CD8-positive, alpha-beta memory T cell (primary cell): ENCODE results near the gene RAB11B. TPM values are rescaled to one million over a fixed set of nuclear protein-coding genes. Genes with fewer than 3 reads are reported as not detected.
"Not testable (repeated sequence)": the region's sequence is repeated elsewhere in the genome, so short reads cannot be mapped to it uniquely, and the experiment has no call there.

Experiments used
- CTCF ChIA-PET: fragments of 350-600 bp; sonication (Branson Sonifier 250); formaldehyde crosslinking; loops from one replicate; lab custom pipeline; 2021; ENCODE audit warnings: antibody characterized with exemption; lab: Charles Lee
- POLR2A ChIA-PET: fragments of 350-600 bp; sonication (Branson Sonifier 250); formaldehyde crosslinking; loops from one replicate; lab custom pipeline; 2021; ENCODE audit warnings: antibody characterized with exemption; lab: Charles Lee
- DNase-seq, 5 donors: peaks; one replicate each; pipeline versions ENCODE4 v3.0.0 to v3.0.0-alpha.2; 2020 to 2022; ENCODE audit warnings: mixed read lengths in 1 of 5
- H3K27ac ChIP-seq: one replicate; pipeline ENCODE4 v1.7.0; 2013; ENCODE audit warnings: low read depth, mild to moderate bottlenecking, low read length, moderate library complexity
- H3K27me3 ChIP-seq: 2 replicates; pipeline ENCODE4 v1.7.0; 2013; ENCODE audit warnings: low read length, mild to moderate bottlenecking; ENCODE audit not compliant: insufficient read depth, poor library complexity, severe bottlenecking
- H3K36me3 ChIP-seq: 2 replicates; pipeline ENCODE4 v1.7.0; 2013; ENCODE audit warnings: mild to moderate bottlenecking, low read length, moderate library complexity; ENCODE audit not compliant: insufficient read depth
- H3K4me1 ChIP-seq: 2 replicates; pipeline ENCODE4 v1.7.0; 2013; ENCODE audit warnings: mild to moderate bottlenecking, low read length, moderate library complexity; ENCODE audit not compliant: insufficient read depth
- H3K4me3 ChIP-seq: 2 replicates; pipeline ENCODE4 v1.7.0; 2013; ENCODE audit warnings: mild to moderate bottlenecking, low read length
- H3K9me3 ChIP-seq: 2 replicates; pipeline ENCODE4 v1.7.0; 2013; ENCODE audit warnings: mild to moderate bottlenecking, low read length
- H3K27ac Mint-ChIP-seq, 8 donors: one replicate each; pipeline ENCODE4 v1.8.0; 2020 to 2021; ENCODE audit warnings: mixed read lengths in 8 of 8, mild to moderate bottlenecking in 6 of 8, inconsistent platforms in 3 of 8, moderate library complexity in 3 of 8
- H3K27me3 Mint-ChIP-seq, 2 donors: one replicate each; pipeline ENCODE4 v1.8.0; 2020 to 2021; ENCODE audit warnings: mixed read lengths in 2 of 2, mild to moderate bottlenecking in 1 of 2, moderate library complexity in 1 of 2
- H3K36me3 Mint-ChIP-seq, 3 donors: one replicate each; pipeline ENCODE4 v1.8.0; 2020 to 2021; ENCODE audit warnings: mixed read lengths in 3 of 3, inconsistent platforms in 1 of 3, mild to moderate bottlenecking in 1 of 3
- H3K4me1 Mint-ChIP-seq, 3 donors: one replicate each; pipeline ENCODE4 v1.8.0; 2020 to 2021; ENCODE audit warnings: mixed read lengths in 3 of 3, inconsistent platforms in 1 of 3, mild to moderate bottlenecking in 1 of 3
- H3K4me3 Mint-ChIP-seq, 7 donors: one replicate each; pipeline ENCODE4 v1.8.0; 2020 to 2021; ENCODE audit warnings: mixed read lengths in 7 of 7, mild to moderate bottlenecking in 6 of 7, moderate library complexity in 4 of 7, inconsistent platforms in 2 of 7
- H3K9me3 Mint-ChIP-seq, 5 donors: one replicate each; pipeline ENCODE4 v1.8.0; 2020 to 2022; ENCODE audit warnings: mixed read lengths in 5 of 5, mild to moderate bottlenecking in 3 of 5, moderate library complexity in 2 of 5, inconsistent platforms in 1 of 5
- polyA plus RNA-seq: library from polyadenylated mRNA; unstranded; fragments of 300-500 nt; fragmentation: Illumina TruSeq; gene quantifications from one replicate; pipeline ENCODE4 v1.2.3, GENCODE V29; 2021
- total RNA-seq, 2 experiments: library from RNA; stranded (reverse); gene quantifications; one replicate each; pipeline ENCODE4 v1.2.3, GENCODE V29; 2021

Gene RAB11B
- total and polyA plus RNA-seq, 3 experiments from 2014 or later = 61.7 to 87.4 (median 69.7) TPM

DNA sequence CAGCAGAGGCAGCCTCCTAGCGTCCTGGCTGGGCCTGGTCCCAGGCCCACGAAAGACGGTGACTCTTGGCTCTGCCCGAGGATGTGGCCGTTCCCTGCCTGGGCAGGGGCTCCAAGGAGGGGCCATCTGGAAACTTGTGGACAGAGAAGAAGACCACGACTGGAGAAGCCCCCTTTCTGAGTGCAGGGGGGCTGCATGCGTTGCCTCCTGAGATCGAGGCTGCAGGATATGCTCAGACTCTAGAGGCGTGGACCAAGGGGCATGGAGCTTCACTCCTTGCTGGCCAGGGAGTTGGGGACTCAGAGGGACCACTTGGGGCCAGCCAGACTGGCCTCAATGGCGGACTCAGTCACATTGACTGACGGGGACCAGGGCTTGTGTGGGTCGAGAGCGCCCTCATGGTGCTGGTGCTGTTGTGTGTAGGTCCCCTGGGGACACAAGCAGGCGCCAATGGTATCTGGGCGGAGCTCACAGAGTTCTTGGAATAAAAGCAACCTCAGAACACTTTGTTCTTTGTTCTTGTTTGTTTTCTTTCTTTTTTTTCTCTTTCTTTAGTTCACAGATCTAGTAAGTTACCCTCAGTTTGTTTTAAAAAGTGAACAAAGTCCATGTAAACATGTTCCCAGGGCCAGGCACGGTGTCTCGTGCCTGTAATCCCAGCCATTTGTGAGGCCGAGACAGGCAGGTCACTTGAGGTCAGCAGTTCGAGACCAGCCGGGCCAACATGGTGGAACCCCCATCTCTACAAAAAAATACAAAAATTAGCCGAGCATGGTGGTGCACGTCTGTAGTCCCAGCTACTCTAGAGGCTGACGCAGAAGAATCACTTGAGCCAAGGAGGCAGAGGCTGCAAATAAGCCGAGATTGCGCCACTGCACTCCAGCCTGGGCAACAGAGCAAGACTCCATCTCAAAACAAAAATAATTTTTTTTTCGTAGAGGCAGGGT, 16.0 kb upstream of the RAB11B start:
- no peak for DNase-seq
- Mint-ChIP-seq H3K27me3 (peaks cover 0 to 4% of the 10 kb centered on the region in 2 donors), H3K4me3 (peak overlapping the region in 1 of 7 donors; percentile 27), H3K4me1 (peaks cover 6% of the 10 kb centered on the region in 3 donors), H3K27ac (no peak overlapping the region), H3K36me3 (peaks cover 0 to 2% (median 0%) of the 10 kb centered on the region in 3 donors), H3K9me3 (no peaks in the 10 kb centered on the region)
- CTCF ChIA-PET = interaction anchor here (0.9 kb wide), 1 partner anchor 14 kb away, joined by 3 read pairs; no protein-coding TSS in a partner anchor
- H3K4me1 ChIP-seq = no peaks in the 10 kb centered on the region
- no peaks in the 10 kb centered on the region for H3K9me3 ChIP-seq
- H3K36me3 ChIP-seq = no peaks in the 10 kb centered on the region
- H3K27ac ChIP-seq = no peak overlapping the region
- H3K4me3 ChIP-seq = no peak overlapping the region
- POLR2A ChIA-PET = no interaction called here
- H3K27me3 ChIP-seq = no peaks in the 10 kb centered on the region

DNA sequence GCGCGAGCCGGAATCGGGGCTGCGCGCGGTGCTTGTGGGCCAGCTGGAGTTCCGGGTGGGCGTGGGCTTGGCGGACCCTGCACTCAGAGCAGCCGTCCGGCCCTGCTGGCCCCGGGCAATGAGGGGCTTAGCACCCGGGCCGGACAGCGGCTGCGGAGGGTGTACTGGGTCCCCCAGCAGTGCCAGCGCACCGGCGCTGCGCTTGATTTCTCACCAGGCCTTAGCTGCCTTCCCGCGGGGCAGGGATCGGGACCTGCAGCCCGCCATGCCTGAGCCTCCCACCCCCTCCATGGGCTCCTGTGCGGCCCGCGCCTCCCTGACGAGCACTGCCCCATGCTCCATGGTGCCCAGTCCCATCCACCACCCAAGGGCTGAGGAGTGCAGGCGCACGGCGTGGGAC, 14.4 kb upstream of the RAB11B start:
- DNase-seq, CTCF ChIA-PET, H3K27ac ChIP-seq, H3K4me1 Mint-ChIP-seq, H3K27ac Mint-ChIP-seq, H3K4me1 ChIP-seq, H3K4me3 ChIP-seq, H3K9me3 ChIP-seq, H3K27me3 Mint-ChIP-seq, H3K27me3 ChIP-seq, H3K4me3 Mint-ChIP-seq, H3K36me3 ChIP-seq, H3K9me3 Mint-ChIP-seq, H3K36me3 Mint-ChIP-seq, POLR2A ChIA-PET: not testable (repeated sequence)

DNA sequence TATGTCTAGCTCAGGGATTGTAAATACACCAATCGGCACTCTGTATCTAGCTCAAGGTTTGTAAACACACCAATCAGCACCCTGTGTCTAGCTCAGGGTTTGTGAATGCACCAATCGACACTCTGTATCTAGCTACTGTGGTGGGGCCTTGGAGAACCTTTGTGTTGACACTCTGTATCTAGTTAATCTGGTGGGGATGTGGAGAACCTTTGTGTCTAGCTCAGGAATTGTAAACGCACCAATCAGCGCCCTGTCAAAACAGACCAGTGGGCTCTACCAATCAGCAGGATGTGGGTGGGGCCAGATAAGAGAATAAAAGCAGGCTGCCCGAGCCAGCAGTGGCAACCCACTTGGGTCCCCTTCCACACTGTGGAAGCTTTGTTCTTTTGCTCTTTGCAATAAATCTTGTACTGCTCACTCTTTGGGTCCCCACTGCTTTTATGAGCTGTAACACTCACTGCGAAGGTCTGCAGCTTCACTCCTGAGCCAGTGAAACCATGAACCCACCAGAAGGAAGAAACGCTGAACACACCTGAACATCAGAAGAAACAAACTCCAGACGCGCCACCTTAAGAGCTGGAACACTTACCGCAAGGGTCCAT, 13.7 kb upstream of the RAB11B start:
- H3K27ac Mint-ChIP-seq, H3K4me1 ChIP-seq, H3K27ac ChIP-seq, H3K4me3 ChIP-seq, H3K27me3 Mint-ChIP-seq, H3K27me3 ChIP-seq, H3K4me3 Mint-ChIP-seq, CTCF ChIA-PET, H3K9me3 Mint-ChIP-seq, DNase-seq, H3K4me1 Mint-ChIP-seq, H3K36me3 ChIP-seq, H3K9me3 ChIP-seq, H3K36me3 Mint-ChIP-seq: not testable (repeated sequence)
- POLR2A ChIA-PET = interaction anchor here (0.6 kb wide), 1 partner anchor 910 kb away, joined by 4 read pairs; no protein-coding TSS in a partner anchor

DNA sequence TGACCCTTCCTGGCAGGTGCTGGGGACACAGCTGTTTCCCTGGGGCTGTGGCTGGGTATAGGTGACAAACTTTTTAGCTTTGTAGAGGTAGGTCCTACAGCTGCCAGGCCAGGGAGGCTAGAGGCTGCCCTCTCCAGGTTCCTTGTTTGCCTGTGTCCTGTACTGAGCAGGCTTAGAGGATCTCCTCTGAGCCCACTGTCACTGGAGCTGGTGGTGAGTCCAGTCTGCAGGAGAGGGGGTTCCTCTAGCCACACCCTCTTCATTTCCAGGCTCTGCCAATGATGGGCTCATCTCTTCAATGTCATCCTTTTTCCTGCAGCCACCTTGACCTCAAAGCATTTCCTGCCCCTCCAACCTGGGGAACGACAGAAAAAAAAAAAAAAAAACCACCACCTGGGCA, 12.6 kb upstream of the RAB11B start:
- Mint-ChIP-seq H3K27me3 (peaks cover 0 to 4% of the 10 kb centered on the region in 2 donors), H3K4me1 (peaks cover 6% of the 10 kb centered on the region in 3 donors), H3K36me3 (peaks cover 0 to 5% (median 2%) of the 10 kb centered on the region in 3 donors), H3K9me3 (no peaks in the 10 kb centered on the region), H3K27ac (peak overlapping the region in 1 of 8 donors; percentile 32), H3K4me3 (no peak overlapping the region)
- H3K4me3 ChIP-seq = no peak overlapping the region
- H3K9me3 ChIP-seq = no peaks in the 10 kb centered on the region
- ChIA-PET POLR2A (interaction anchor here (0.7 kb wide), 1 partner anchor 8 kb away, joined by 7 read pairs; no protein-coding TSS in a partner anchor), CTCF (interaction anchor here (1.7 kb wide), 1 partner anchor 10 kb away, joined by 3 read pairs; no protein-coding TSS in a partner anchor)
- H3K27me3 ChIP-seq = no peaks in the 10 kb centered on the region
- no peaks in the 10 kb centered on the region for H3K36me3 ChIP-seq
- DNase-seq = no peak
- H3K4me1 ChIP-seq = no peaks in the 10 kb centered on the region
- H3K27ac ChIP-seq = no peak overlapping the region

DNA sequence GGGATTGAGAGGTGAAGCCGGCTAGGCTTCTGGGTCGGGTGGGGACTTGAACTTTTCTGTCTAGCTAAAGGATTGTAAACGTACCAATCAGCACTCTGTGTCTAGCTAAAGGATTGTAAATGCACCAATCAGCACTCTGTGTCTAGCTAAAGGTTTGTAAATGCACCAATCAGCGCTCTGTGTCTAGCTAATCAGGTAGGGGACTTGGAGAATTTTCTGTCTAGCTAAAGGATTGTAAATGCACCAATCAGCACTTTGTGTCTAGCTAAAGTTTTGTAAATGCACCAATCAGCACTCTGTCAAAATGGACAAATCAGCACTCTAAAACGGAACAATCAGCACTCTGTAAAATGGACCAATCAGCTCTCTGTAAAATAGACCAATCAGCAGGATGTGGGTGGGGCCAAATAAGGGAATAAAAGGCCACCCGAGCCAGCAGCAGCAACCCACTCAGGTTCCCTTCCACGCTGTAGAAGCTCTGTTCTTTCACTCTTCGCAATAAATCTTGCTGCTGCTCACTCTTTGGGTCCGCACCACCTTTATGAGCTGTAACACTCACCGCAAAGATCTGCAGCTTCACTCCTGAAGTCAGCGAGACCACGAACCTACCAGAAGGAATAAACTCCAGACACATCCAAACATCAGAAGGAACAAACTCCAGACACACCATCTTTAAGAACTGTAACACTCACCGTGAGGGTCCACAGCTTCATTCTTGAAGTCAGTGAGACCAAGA, 10.8 kb upstream of the RAB11B start:
- H3K27me3 ChIP-seq, H3K9me3 Mint-ChIP-seq, H3K36me3 ChIP-seq, H3K4me3 Mint-ChIP-seq, H3K4me1 ChIP-seq, POLR2A ChIA-PET, H3K4me3 ChIP-seq, H3K27me3 Mint-ChIP-seq, DNase-seq, H3K36me3 Mint-ChIP-seq, H3K27ac ChIP-seq, H3K4me1 Mint-ChIP-seq, H3K9me3 ChIP-seq: not testable (repeated sequence)
- H3K27ac Mint-ChIP-seq = peak overlapping the region in 2 of 8 donors; percentile 38 to 42
- CTCF ChIA-PET = interaction anchor here (0.6 kb wide), 1 partner anchor 100 kb away, joined by 3 read pairs; no protein-coding TSS in a partner anchor

DNA sequence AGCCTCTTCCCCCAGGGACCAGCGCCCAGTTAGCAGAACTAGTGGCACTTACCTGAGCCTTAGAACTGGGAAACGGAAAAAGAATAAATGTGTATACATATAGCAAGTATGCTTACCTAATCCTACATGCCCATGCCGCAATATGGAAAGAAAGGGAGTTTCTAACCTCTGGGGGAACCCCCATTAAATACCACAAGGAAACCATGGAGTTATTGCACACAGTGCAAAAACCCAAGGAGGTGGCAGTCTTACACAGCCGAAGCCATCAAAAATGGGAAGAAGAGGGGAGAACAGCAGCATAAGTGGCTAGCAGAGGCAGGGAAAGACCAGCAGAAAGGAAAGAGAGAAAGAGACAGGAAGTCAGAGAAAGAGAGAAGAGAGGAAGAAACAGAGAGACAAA, 5.6 kb upstream of the RAB11B start:
- CTCF ChIA-PET, H3K4me1 Mint-ChIP-seq: not testable (repeated sequence)

DNA sequence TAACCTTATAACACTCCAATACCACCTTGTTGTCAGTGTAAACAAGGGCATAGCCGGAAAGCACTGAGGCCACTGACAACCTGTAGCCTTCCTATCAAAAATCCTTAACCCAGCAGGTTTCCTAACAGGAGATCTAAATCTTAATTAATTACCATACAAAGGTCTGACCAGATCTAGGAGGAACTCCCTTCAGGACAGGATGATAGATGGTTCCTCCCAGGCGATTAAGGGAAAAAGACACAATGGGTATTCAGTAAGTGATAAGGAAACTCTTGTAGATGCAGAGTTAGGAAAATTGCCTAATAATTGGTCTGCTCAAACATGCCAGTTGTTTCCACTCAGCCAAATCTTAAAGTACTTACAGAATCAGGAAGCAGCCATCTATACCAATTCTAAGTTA, 5.1 kb upstream of the RAB11B start:
- H3K9me3 ChIP-seq, H3K27ac ChIP-seq, H3K27me3 Mint-ChIP-seq, H3K27me3 ChIP-seq, H3K36me3 Mint-ChIP-seq, DNase-seq, H3K4me3 ChIP-seq, H3K4me1 ChIP-seq, H3K4me1 Mint-ChIP-seq, POLR2A ChIA-PET, H3K4me3 Mint-ChIP-seq, H3K9me3 Mint-ChIP-seq, CTCF ChIA-PET, H3K36me3 ChIP-seq: not testable (repeated sequence)
- H3K27ac Mint-ChIP-seq = peak overlapping the region in 1 of 8 donors; percentile 53

More for the DNA sequence above, 5.6 kb upstream of the RAB11B start:
- H3K4me3 Mint-ChIP-seq, H3K27me3 Mint-ChIP-seq, H3K36me3 ChIP-seq, H3K27ac Mint-ChIP-seq, POLR2A ChIA-PET, H3K36me3 Mint-ChIP-seq, DNase-seq, H3K4me1 ChIP-seq, H3K9me3 ChIP-seq, H3K27me3 ChIP-seq, H3K4me3 ChIP-seq, H3K27ac ChIP-seq, H3K9me3 Mint-ChIP-seq: not testable (repeated sequence)

DNA sequence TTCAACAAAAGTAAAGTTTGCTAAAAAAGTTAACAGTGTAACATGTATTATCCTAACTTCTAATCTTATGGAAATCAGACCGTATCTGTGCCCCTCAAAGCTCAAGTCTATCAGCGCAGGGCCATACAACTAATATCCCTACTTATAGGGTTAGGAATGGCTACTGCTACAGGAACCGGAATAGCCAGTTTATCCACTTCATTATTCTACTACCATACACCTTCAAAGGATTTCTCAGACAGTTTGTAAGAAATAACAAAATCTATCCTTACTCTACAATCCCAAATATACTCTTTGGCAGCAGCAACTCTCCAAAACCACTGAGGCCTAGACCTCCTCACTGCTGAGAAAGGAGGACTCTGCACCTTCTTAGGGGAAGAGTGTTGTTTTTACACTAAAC, 4.6 kb upstream of the RAB11B start:
- Mint-ChIP-seq H3K27ac (peak overlapping the region in 1 of 8 donors; percentile 53), H3K4me3 (peak overlapping the region in 1 of 7 donors; percentile 42)

More for the DNA sequence above, 4.6 kb upstream of the RAB11B start:
- H3K4me1 ChIP-seq, H3K27ac ChIP-seq, H3K27me3 ChIP-seq, CTCF ChIA-PET, H3K36me3 ChIP-seq, H3K9me3 Mint-ChIP-seq, H3K27me3 Mint-ChIP-seq, H3K9me3 ChIP-seq, H3K36me3 Mint-ChIP-seq, H3K4me1 Mint-ChIP-seq, DNase-seq, H3K4me3 ChIP-seq, POLR2A ChIA-PET: not testable (repeated sequence)
